T47D (cell line): ENCODE data around the gene SLCO1B3.

Experiments
- DNase-seq, 2 experiments: peaks; one replicate each; pipeline versions ENCODE4 v3.0.0 to v3.0.0-alpha.2; 2011 to 2012; ENCODE audit warnings: low read depth in 1 of 2, low spot score in 1 of 2
- JUND ChIP-seq: IDR thresholded peaks from 2 replicates; pipeline ENCODE4 v1.6.1; 2012; ENCODE audit warnings: low read depth
- in situ Hi-C: cut with HindIII; loops from 2 replicates; pipeline ENCODE4 v1.10.0; 2016; ENCODE audit warnings: low sequenced_read_pairs, low pct_unique_long_range_greater_than_20kb

SLCO1B3 gene

DNA sequence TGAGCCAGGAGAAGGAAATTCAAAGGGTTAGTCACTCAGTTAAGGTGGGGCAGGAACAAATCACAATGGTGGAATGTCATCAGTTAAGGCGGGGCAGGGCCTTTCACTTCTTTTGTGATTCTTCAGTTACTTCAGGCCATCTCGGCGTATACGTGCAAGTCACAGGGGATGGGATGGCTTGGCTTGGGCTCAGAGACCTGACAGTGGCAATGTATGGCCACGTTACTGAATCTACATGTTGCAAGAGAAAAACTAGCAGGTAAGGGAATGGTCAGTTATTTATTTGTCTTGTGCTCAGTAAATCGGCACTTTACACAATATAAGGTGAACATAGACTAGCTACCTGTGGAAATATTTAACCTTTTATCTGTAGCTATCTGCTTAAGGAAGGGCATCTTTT lies 11.9 kb downstream of the SLCO1B3 start:
- no peak for TF ChIP-seq JUND
- in situ Hi-C loops, result no loop called here

DNA sequence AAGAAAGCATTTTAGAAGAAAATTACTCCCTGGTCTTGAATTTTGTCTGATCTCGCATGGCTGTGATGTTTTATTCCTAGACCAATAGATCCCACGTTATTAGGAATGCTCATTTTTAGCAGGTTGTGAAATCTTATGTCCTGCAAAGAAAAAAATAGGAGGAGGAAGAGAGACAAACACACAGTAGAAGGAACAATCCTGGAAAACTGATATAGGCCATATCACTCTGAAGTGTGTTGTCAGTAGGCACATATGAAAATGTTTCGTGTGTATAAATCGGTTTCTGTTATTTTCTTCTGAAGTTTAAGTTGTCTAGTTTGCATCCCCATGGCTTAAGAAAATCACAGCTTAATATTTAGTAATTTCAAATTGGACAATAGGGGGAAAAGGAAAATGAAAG lies 12.4 kb downstream of the SLCO1B3 start:
- no peak for TF ChIP-seq JUND
- in situ Hi-C loops, result no loop called here
- no peak for DNase-seq

More for the DNA sequence above, 11.9 kb downstream of the SLCO1B3 start:
- DNase-seq, result no peak

DNA sequence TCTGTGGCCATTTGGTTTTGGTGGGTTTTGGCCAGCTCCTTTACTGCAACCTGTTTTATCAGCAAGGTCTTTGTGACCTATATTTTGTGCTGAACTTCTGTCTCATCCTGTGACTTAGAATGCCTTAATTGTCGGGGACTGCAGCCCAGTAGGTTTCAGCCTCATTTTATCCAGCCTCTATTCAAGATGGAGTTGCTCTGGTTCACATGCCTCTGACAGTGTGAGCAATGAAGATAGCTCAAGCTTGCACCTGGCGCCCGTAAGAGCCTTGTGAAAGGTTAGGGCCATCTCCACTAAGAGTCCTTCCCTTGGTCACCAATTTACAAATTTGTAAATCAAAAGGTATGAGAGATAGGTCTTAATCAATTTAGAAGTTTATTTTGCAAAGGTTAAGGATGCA lies 19.4 kb downstream of the SLCO1B3 start:
- no peak for TF ChIP-seq JUND
- DNase-seq, result no peak
- in situ Hi-C loops, result no loop called here

GRCh38 chr12:20830456-20830855 lies 20.0 kb downstream of the SLCO1B3 start:
- no peak for TF ChIP-seq JUND
- DNase-seq, result no peak
- in situ Hi-C loops, result no loop called here

GRCh38 chr12:20832911-20833310 lies 22.4 kb downstream of the SLCO1B3 start:
- in situ Hi-C loops, result no loop called here
- TF ChIP-seq JUND, result no peak
- peak in 1 of 2 experiments; percentile 2 for DNase-seq

DNA sequence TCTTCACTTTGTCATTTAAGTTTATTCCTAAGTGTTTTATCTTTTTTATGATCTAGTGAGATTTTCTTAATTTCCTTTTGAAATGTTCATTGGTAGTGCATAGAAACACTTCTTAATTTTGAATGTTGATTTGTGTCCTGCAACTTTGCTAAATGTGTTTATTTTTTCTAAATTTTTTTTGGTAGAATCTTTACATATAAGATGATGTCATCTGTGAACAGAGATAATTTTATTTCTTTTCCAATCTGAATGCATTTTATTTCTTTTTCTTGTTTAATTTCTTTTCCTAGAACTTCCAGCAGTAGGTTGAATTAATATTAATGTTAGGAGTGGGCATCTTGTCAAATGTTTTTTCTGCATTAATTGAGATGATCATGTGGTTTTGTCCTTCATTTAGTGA lies 42.1 kb downstream of the SLCO1B3 start:
- in situ Hi-C loops, result no loop called here
- no peak for TF ChIP-seq JUND
- no peak for DNase-seq

DNA sequence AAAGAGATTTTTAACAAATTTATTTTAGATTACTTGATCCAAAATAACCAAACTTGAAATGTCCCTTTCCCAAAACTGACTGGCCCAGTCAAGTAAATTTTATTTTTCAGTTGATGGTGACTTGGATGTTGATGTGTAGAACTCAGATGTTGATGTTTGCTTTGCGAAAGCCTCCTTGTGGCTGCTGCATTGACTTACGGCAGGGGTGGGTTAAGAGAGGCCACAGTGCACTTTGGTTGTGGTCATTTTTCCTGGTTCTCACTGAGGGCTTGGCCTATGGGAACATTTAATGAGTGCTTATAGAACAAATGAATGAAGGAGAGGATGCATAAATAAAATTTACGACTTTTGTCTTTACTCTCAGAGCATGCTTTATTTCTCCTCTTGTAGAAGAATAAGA lies 52.6 kb downstream of the SLCO1B3 start:
- DNase-seq, result no peak
- in situ Hi-C loops, result no loop called here
- no peak for TF ChIP-seq JUND

DNA sequence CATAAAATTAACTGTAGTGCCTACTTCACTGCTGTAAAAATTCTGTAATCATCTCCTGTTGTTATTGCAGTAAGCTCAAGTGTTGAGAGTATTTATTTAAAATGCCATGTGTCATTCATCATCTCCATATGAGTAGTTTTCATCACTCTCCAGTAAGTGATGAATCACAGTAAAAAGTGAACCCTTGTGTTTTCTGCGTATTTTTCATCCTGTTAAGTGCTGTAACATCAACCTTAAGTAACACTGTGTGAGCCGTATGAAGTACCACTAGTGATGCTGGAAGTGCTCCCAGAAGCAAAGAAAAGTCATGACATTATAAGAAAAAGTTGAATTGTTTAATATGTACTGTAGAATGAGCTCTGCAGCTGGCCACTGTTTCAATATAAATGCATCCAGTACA lies 55.4 kb downstream of the SLCO1B3 start:
- DNase-seq, result no peak
- in situ Hi-C loops, result no loop called here
- no peak for TF ChIP-seq JUND

GRCh38 chr12:20868277-20868676 lies 57.8 kb downstream of the SLCO1B3 start:
- TF ChIP-seq JUND, result no peak
- DNase-seq, result no peak
- in situ Hi-C loops, result no loop called here

- no peak for TF ChIP-seq JUND
- no peak for DNase-seq
- in situ Hi-C loops, result no loop called here
Measured at GRCh38 chr12:20883288-20883687, 72.8 kb downstream of the SLCO1B3 start.

GRCh38 chr12:20885116-20885515 lies 74.6 kb downstream of the SLCO1B3 start:
- in situ Hi-C loops, result no loop called here
- TF ChIP-seq JUND, result no peak

GRCh38 chr12:20885552-20885951 lies 75.0 kb downstream of the SLCO1B3 start:
- no peak for TF ChIP-seq JUND
- in situ Hi-C loops, result no loop called here
- DNase-seq, result no peak

More at GRCh38 chr12:20885116-20885515, 74.6 kb downstream of the SLCO1B3 start:
- DNase-seq, result no peak

DNA sequence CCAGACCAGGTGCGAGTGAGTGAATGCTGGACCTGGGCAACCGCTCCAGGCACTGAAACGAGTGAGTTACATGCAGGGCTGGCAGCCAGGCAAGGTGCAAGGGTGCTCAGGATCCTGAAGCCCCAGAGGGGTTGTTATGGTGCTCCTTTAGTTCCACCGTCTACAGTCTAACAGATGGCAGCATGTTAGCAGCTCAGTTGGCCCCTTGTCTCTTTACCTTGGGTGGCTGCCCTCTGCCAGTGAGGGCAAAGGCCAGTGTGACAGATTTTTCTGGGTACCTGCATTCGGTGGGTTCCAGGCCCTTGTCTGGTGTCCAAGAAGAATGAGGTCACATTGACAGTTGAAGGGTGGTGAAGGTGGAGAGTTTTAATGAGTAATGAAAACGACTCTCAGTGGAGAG lies 106.8 kb downstream of the SLCO1B3 start:
- in situ Hi-C loops, result no loop called here
- DNase-seq, result no peak
- no peak for TF ChIP-seq JUND

DNA sequence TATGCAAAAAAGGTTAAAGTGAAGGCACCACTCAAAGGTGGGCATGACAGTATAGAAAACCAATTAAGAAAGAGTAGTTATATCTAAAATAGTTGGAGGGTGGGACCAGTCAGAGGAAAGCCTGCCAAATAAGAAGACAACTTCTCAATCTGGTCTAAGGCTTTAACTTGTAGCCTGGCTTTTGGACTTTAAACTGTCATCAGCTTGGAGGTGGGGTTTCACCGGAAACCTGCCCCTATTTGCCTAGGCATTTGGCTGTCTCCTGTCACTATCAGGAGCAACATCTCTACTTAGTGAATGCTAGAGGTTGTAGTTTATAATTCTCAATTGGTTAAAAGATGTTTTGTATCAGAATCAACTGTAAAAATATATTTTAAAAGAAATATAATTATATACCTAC lies 107.3 kb downstream of the SLCO1B3 start:
- TF ChIP-seq JUND, result no peak
- in situ Hi-C loops, result no loop called here
- DNase-seq, result no peak
